ENCODE results near the gene FOXO1. TPM values are rescaled to one million over a fixed set of nuclear protein-coding genes. Genes with fewer than 3 reads are reported as not detected.
A peak's percentile ranks its signal among the peaks of the same experiment; 100 is the strongest.

The FOXO1 gene
- total RNA-seq, 4 donors from 2014 or later: 43.6 to 75.9 (median 52.0) TPM

GRCh38 chr13:40629678-40630384, 36.6 kb downstream of the FOXO1 start:
- TF ChIP-seq CTCF (IDR thresholded peaks at IDR 0.05) (no peak), POLR2A (IDR thresholded peaks at IDR 0.05) (no peak)
- DNase-seq (ENCODE audit: low spot score in 2 of 2): no peak
- intact Hi-C loops (cut with DNase I; ENCODE audit: low total_unique reads): no loop called here
- H3K4me3 ChIP-seq (ENCODE audit: low read depth, poor library complexity, severe bottlenecking): no peak overlapping the region
- WGBS, 2 donors: 88 to 93% methylated on average over 3 of the region's 3 CpGs

GRCh38 chr13:40626977-40627376, 39.5 kb downstream of the FOXO1 start:
- TF ChIP-seq POLR2A (IDR thresholded peaks at IDR 0.05): no peak
- no peak for DNase-seq (ENCODE audit: low spot score in 2 of 2)
- WGBS, 2 donors: 94 to 95% methylated on average over 1 of the region's 1 CpG
- no peak overlapping the region for H3K4me3 ChIP-seq (ENCODE audit: low read depth, poor library complexity, severe bottlenecking)
- intact Hi-C loops (cut with DNase I; ENCODE audit: low total_unique reads): no loop called here

DNA sequence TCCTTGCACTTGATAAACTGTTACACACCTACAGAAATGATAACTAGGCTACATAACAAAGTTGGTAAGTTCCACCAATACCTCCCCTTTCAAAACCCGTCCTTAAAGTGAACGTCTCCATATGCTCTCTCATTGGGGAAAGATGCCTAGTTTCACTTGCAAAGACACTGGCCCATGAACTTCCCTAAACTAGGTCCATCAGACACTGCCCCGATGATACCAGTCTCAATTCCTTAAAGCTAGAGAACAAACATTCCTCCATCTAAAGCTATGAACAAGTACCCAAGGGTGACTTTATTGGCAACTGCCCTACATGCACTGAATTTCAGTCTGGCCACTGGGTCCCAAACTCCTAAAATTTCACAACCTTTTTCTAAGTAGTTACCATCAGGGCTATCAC, 39.9 kb downstream of the FOXO1 start:
- intact Hi-C loops (cut with DNase I; ENCODE audit: low total_unique reads): no loop called here
- no peak for DNase-seq (ENCODE audit: low spot score in 2 of 2)
- H3K4me3 ChIP-seq (ENCODE audit: low read depth, poor library complexity, severe bottlenecking): no peak overlapping the region
- TF ChIP-seq CTCF (IDR thresholded peaks at IDR 0.05) (no peak), POLR2A (IDR thresholded peaks at IDR 0.05) (no peak)
- 70 to 76% methylated on average over 3 of the region's 3 CpGs for WGBS, 2 donors

DNA sequence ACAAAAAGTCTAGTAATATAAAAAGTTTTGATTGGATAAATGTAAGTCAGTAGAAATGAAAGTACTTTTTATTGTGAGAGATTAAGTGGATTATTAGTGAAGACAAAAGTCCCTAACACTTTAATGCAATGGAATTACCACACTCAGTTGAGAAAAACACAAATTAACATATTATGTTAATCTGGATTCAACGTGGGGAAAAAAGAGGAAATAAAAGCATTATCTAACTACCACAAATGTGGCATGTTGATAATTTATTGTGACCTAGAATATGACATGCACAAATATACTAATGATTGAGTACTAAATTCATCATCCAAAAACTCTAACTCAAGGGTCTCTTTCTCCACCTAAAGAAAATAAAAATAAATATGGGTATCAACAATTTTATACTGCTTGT, 41.5 kb downstream of the FOXO1 start:
- no peak overlapping the region for H3K4me3 ChIP-seq (ENCODE audit: low read depth, poor library complexity, severe bottlenecking)
- WGBS, 2 donors: 12 to 16% methylated on average over 1 of the region's 1 CpG
- intact Hi-C loops (cut with DNase I; ENCODE audit: low total_unique reads): no loop called here
- no peak for DNase-seq (ENCODE audit: low spot score in 2 of 2)
- no peak for TF ChIP-seq POLR2A (IDR thresholded peaks at IDR 0.05)
- no peak for TF ChIP-seq CTCF (IDR thresholded peaks at IDR 0.05)

GRCh38 chr13:40624383-40624782, 42.1 kb downstream of the FOXO1 start:
- 40 to 54% methylated on average over 1 of the region's 1 CpG for WGBS, 2 donors

DNA sequence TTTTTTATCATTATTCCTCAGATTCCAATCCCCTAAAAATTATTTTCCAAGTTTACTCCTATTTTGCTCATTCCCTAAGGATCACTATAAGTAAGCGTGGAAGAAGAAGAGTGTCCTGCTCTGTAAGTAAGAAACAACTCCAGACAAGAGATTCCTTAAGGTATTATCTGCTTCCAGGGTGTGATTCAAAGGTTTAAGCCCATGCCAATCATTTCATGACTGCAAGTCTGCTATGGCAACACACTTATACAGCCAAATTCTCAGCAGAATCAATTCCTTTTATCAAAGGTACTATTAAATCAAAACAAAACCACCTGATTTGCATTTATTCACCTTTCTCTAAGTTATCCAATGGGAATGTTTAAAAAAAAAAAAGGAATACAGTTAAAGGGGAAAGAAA, 43.7 kb downstream of the FOXO1 start:
- WGBS, 2 donors: 63 to 67% methylated on average over 1 of the region's 1 CpG
- DNase-seq (ENCODE audit: low spot score in 2 of 2): no peak
- intact Hi-C loops (cut with DNase I; ENCODE audit: low total_unique reads): no loop called here
- TF ChIP-seq CTCF (IDR thresholded peaks at IDR 0.05) (no peak), POLR2A (IDR thresholded peaks at IDR 0.05) (no peak)
- H3K4me3 ChIP-seq (ENCODE audit: low read depth, poor library complexity, severe bottlenecking): no peak overlapping the region

More at GRCh38 chr13:40624383-40624782, 42.1 kb downstream of the FOXO1 start:
- DNase-seq (ENCODE audit: low spot score in 2 of 2): peak in 1 of 2 donors; percentile 53
- TF ChIP-seq CTCF (IDR thresholded peaks at IDR 0.05) (no peak), POLR2A (IDR thresholded peaks at IDR 0.05) (no peak)
- no peak overlapping the region for H3K4me3 ChIP-seq (ENCODE audit: low read depth, poor library complexity, severe bottlenecking)
- intact Hi-C loops (cut with DNase I; ENCODE audit: low total_unique reads): no loop called here

Data from lower leg skin (tissue), 4 donors.